ENCODE data around the gene C5orf63. TPM values are rescaled to one million over a fixed set of nuclear protein-coding genes. Genes with fewer than 3 reads are reported as not detected.

Gene C5orf63
- polyA plus RNA-seq, 1 donor (not counting 4 experiments of a cell fraction or from before 2014, with no cell fraction given), result 7.2 TPM

- Histone ChIP-seq H3K4me1 (ENCODE audit: control insufficient read depth, extremely low read depth, insufficient read depth, low read length) (peaks cover 7% of the 10 kb centered on the region), H3K27me3 (ENCODE audit: control insufficient read depth, extremely low read depth, insufficient read depth, low read length) (peaks cover 23% of the 10 kb centered on the region), H3K27ac (ENCODE audit: control insufficient read depth, insufficient read depth, low read length) (no peak overlapping the region), H2AFZ (ENCODE audit: control insufficient read depth, low read length) (no peak overlapping the region), H3K9me1 (ENCODE audit: control insufficient read depth, extremely low read depth, insufficient read depth, low read length) (no peaks in the 10 kb centered on the region), H3K4me3 (ENCODE audit: control insufficient read depth in 2 of 3, extremely low read depth in 1 of 3, insufficient read depth in 2 of 3, low read depth in 1 of 3, low read length in 3 of 3) (no peak overlapping the region), H3K9ac (ENCODE audit: control insufficient read depth, extremely low read depth, insufficient read depth, low read length) (no peak overlapping the region), H3K79me2 (ENCODE audit: control insufficient read depth, insufficient read depth, low read length) (no peaks in the 10 kb centered on the region), H4K20me1 (ENCODE audit: control insufficient read depth, extremely low read depth, insufficient read depth, low read length) (no peaks in the 10 kb centered on the region), H3K36me3 (ENCODE audit: control insufficient read depth in 2 of 2, extremely low read depth in 1 of 2, insufficient read depth in 2 of 2, low read length in 2 of 2) (no peaks in the 10 kb centered on the region), H3K9me3 (ENCODE audit: control insufficient read depth, low read depth, low read length) (no peaks in the 10 kb centered on the region), H3K4me2 (ENCODE audit: control insufficient read depth, extremely low read depth, insufficient read depth, low read depth, low read length) (peak overlapping the region; percentile 96)
- TF ChIP-seq CTCF (optimal IDR thresholded peaks at IDR 0.05 in 1 of 3, IDR thresholded peaks at IDR 0.05 in 1 of 3, conservative IDR thresholded peaks at IDR 0.05 in 1 of 3; ENCODE audit: extremely low read depth in 1 of 3, insufficient read depth in 2 of 3, low read length in 3 of 3), result no peak
- no peak for TF ChIP-seq EZH2 (IDR thresholded peaks at IDR 0.05; ENCODE audit: low read length)
- no peak for DNase-seq (ENCODE audit: low read depth, low spot score)
- dilution Hi-C loops (cut with MboI; ENCODE audit: extremely low pct_ligation_motif_present, low sequenced_read_pairs), result no loop called here
- FAIRE-seq, result no peak
Measured at GRCh38 chr5:127028822-127029457, 44.4 kb downstream of the C5orf63 start.

- Histone ChIP-seq H4K20me1 (ENCODE audit: control insufficient read depth, extremely low read depth, insufficient read depth, low read length) (no peaks in the 10 kb centered on the region), H3K36me3 (ENCODE audit: control insufficient read depth in 2 of 2, extremely low read depth in 1 of 2, insufficient read depth in 2 of 2, low read length in 2 of 2) (no peaks in the 10 kb centered on the region), H3K27ac (ENCODE audit: control insufficient read depth, insufficient read depth, low read length) (no peak overlapping the region), H3K79me2 (ENCODE audit: control insufficient read depth, insufficient read depth, low read length) (no peaks in the 10 kb centered on the region), H3K27me3 (ENCODE audit: control insufficient read depth, extremely low read depth, insufficient read depth, low read length) (peaks cover 23% of the 10 kb centered on the region), H3K4me2 (ENCODE audit: control insufficient read depth, extremely low read depth, insufficient read depth, low read depth, low read length) (no peak overlapping the region), H3K9me1 (ENCODE audit: control insufficient read depth, extremely low read depth, insufficient read depth, low read length) (no peaks in the 10 kb centered on the region), H3K9me3 (ENCODE audit: control insufficient read depth, low read depth, low read length) (no peaks in the 10 kb centered on the region), H2AFZ (ENCODE audit: control insufficient read depth, low read length) (no peak overlapping the region), H3K4me3 (ENCODE audit: control insufficient read depth in 2 of 3, extremely low read depth in 1 of 3, insufficient read depth in 2 of 3, low read depth in 1 of 3, low read length in 3 of 3) (no peak overlapping the region), H3K4me1 (ENCODE audit: control insufficient read depth, extremely low read depth, insufficient read depth, low read length) (peaks cover 7% of the 10 kb centered on the region), H3K9ac (ENCODE audit: control insufficient read depth, extremely low read depth, insufficient read depth, low read length) (no peak overlapping the region)
- DNase-seq (ENCODE audit: low read depth, low spot score) (no peak), FAIRE-seq (no peak)
- TF ChIP-seq EZH2 (IDR thresholded peaks at IDR 0.05; ENCODE audit: low read length) (no peak), CTCF (optimal IDR thresholded peaks at IDR 0.05 in 1 of 3, IDR thresholded peaks at IDR 0.05 in 1 of 3, conservative IDR thresholded peaks at IDR 0.05 in 1 of 3; ENCODE audit: extremely low read depth in 1 of 3, insufficient read depth in 2 of 3, low read length in 3 of 3) (no peak)
- dilution Hi-C loops (cut with MboI; ENCODE audit: extremely low pct_ligation_motif_present, low sequenced_read_pairs), result no loop called here
Measured at GRCh38 chr5:127027539-127027938, 45.8 kb downstream of the C5orf63 start.
